GM21515 (cell line): ENCODE measurements around the gene TAF11L11.
"Not testable (repeated sequence)": the region's sequence is repeated elsewhere in the genome, so short reads cannot be mapped to it uniquely, and the experiment has no call there.

Experiments used
- ATAC-seq: cut with Tn5 transposase; IDR thresholded peaks from one replicate; pipeline ENCODE4 v1.9.1; 2021; ENCODE audit not compliant: unreplicated experiment

The TAF11L11 gene

DNA sequence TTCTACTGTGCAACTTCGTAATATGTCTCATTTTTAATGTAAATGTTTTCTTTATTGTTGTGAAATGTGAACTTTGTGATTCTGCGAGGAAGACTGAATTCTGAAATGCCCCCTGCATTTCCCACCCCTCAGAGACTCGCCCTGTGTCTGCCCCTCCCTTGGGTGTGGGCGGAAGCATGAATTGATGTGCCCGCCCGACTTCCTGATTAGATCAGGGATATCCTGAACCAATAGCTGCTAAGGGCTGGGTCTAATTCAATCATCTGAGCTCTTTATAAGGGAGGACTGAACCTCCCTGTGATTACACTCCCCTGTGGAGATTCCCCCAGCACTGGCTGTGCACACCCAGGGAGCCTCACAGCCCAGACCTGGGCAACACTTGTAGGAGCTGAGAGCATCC, at the start of gene TAF11L11:
TSS of gene TAF11L11 (plus strand) at position 304 of the 400 bp plus-strand sequence.
- not testable (repeated sequence) for ATAC-seq

DNA sequence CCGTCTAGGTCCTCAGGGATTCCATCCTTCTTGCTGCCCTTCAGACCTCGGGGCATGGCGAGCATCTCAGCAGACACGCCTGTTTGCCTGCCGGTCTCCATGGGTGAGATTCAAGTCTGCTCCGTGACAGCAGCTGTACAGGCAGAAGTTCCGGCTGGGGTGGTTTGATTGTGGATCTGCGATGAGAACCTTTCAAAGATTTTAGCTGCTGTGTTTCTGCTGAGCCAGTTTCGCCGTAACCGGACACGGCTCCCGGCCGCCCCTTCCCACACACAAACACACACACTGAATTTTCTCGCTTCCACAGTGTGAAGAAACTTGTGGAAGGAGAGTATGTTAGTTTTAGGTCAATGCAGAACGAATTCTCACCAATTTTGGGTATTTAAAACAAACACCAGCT, 18.3 kb upstream of the TAF11L11 start, which contains the start of gene TAF11L7:
TSS of gene TAF11L7 (minus strand) at position 101 of the 400 bp plus-strand sequence.
- ATAC-seq = not testable (repeated sequence)

DNA sequence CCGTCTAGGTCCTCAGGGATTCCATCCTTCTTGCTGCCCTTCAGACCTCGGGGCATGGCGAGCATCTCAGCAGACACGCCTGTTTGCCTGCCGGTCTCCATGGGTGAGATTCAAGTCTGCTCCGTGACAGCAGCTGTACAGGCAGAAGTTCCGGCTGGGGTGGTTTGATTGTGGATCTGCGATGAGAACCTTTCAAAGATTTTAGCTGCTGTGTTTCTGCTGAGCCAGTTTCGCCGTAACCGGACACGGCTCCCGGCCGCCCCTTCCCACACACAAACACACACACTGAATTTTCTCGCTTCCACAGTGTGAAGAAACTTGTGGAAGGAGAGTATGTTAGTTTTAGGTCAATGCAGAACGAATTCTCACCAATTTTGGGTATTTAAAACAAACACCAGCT, 13.1 kb upstream of the TAF11L11 start, which contains the start of gene TAF11L8:
TSS of gene TAF11L8 (minus strand) at position 101 of the 400 bp plus-strand sequence.
- ATAC-seq = not testable (repeated sequence)

DNA sequence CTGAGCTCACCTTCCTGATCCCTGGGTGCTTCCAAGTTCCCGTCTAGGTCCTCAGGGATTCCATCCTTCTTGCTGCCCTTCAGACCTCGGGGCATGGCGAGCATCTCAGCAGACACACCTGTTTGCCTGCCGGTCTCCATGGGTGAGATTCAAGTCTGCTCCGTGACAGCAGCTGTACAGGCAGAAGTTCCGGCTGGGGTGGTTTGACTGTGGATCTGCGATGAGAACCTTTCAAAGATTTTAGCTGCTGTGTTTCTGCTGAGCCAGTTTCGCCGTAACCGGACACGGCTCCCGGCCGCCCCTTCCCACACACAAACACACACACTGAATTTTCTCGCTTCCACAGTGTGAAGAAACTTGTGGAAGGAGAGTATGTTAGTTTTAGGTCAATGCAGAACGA, 9.7 kb upstream of the TAF11L11 start, which contains the start of gene TAF11L9:
TSS of gene TAF11L9 (minus strand) at position 140 of the 400 bp plus-strand sequence.
- not testable (repeated sequence) for ATAC-seq

DNA sequence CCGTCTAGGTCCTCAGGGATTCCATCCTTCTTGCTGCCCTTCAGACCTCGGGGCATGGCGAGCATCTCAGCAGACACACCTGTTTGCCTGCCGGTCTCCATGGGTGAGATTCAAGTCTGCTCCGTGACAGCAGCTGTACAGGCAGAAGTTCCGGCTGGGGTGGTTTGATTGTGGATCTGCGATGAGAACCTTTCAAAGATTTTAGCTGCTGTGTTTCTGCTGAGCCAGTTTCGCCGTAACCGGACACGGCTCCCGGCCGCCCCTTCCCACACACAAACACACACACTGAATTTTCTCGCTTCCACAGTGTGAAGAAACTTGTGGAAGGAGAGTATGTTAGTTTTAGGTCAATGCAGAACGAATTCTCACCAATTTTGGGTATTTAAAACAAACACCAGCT, 6.3 kb upstream of the TAF11L11 start, which contains the start of gene TAF11L10:
TSS of gene TAF11L10 (minus strand) at position 101 of the 400 bp plus-strand sequence.
- not testable (repeated sequence) for ATAC-seq

DNA sequence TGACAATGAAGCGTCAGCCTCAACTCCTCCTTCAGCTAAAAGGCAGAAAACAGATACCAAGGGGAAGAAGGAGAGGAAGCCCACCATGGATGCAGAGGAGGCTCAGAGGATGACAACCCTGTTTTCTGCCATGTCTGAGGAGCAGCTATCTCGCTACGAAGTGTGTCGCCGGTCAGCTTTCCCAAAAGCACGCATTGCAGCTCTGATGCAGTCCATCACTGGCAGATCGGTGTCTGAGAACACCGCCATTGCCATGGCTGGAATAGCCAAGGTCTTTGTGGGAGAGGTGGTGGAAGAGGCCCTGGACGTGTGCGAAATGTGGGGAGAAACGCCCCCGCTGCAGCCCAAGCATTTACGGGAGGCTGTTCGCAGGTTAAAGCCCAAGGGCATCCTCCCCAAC, 968 bp downstream of the TAF11L11 start:
- ATAC-seq = no peak

DNA sequence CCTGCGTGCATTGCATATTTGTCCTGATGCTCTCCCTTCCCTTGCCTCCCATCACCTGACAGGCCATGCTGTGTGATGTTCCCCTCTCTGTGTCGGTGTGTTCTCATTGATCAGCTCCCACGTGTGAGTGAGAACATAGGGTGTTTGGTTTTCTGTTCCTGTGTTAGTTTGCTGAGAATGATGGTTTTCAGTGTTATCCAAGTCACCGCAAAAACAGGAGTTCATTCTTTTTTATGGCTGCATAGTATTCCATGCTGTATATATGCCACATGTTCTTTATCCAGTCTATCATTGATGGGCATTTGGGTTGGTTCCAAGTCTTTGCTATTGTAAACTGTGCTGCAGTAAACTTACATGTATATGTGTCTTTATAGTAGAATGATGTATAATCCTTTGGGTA, 3.5 kb downstream of the TAF11L11 start:
- not testable (repeated sequence) for ATAC-seq

DNA sequence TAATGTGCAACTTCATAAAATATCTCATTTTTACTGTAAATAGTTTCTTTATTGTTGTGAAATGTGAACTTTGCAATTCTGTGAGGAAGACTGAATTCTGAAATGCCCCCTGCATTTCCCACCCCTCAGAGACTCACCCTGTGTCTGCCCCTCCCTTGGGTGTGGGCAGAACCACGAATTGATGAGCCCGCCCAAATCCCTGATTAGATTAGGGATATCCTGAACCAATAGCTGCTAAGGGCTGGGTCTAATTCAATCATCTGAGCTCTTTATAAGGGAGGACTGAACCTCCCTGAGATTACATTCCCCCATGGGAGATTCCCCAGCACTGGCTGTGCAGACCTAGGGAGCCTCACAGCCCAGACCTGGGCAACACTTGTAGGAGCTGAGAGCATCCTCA, 6.1 kb downstream of the TAF11L11 start, which contains the start of gene TAF11L12:
TSS of gene TAF11L12 (plus strand) at position 301 of the 400 bp plus-strand sequence.
- not testable (repeated sequence) for ATAC-seq

DNA sequence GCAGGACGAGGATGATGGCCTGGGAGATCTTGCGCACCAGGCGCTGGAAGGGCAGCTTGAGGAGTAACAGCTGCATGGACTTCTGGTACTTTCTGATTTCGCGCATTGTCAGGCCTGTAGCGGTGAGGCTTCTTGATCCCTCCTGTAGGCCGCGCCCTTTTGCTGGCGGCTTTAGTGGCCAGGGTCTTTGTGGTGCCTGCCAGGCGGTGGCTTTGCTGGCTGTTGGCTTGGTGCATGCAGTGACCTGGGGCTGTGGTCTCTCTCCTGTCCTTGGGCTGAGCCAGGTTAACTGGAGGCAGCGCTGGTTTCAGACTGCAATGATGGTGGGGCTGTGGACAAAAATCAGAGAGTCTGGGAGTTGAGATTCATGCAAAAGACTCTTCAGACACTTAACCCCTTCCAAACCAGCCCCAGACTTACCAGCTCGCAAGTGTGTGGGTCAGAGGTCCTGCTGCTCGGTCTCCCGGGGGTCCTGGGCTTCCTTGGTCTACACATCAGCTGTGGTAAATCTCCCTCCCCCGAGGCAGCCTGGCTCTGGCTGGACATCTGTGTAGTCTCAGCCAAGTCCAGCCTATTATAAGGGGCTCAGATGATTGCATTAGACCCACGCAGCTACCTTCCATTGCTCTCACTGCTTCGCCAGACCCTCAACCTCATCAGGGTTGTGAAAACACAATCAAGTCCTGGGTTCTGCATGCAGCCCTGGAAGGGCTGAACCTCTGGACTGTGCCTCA, 11.1 kb downstream of the TAF11L11 start:
- ATAC-seq = no peak

DNA sequence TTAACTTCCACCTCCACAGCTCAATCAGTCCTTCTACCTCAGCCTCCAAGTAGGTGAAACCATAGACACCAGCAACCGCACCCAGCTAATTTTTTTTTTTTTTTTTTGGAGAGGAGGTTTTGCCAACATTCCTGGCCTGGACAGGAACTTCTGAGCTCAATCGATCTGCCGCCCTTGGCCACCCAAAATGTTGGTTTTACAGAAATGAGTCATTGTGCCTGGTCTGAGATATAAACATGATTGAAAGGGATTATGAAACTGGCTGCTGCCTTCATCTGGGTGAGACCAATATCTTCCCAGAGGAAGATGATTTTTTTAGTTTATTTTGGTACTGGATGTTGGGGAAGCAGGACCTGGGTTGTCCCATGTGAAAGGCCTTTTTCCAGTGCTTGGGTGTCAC, 15.4 kb downstream of the TAF11L11 start:
- no peak for ATAC-seq

DNA sequence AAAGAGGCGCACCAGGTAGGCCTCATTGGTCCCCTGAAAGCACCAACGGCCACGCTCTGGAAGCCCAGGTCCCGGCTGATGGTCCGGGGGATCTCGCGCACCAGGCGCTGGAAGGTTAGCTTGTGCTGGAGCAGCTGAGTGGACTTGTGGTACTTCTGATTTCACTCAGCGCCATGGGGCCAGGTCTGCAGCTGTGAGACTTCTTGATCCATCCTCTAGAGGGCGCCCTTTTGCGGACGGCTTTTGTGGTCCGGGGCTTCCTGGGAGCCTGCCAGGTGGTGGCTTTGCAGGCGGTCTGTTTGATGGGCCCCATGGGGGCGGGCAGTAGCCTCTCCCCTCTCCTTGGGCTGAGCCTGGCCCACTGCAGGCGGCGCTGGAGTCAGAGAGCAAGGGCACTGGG, 16.6 kb downstream of the TAF11L11 start:
- no peak for ATAC-seq

DNA sequence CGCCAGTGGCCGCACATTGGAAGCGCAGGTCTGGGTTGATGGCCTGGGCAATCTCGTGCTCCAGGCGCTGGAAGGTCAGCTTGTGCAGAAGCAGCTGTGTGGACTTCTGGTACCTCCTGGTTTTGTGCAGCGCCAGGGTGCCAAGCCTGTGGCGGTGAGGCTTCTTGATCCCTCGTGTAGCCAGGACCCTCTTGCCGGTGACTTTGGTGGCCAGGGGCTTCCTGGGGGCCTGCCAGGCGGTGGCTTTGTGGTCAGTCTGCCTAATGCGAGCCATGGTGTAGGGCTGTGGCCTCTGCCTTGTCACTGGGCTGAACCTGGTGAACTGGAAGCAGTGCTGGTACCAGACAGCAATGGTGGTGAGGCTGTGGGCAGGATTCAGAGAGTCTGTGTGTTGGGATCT, 21.7 kb downstream of the TAF11L11 start:
- no peak for ATAC-seq

DNA sequence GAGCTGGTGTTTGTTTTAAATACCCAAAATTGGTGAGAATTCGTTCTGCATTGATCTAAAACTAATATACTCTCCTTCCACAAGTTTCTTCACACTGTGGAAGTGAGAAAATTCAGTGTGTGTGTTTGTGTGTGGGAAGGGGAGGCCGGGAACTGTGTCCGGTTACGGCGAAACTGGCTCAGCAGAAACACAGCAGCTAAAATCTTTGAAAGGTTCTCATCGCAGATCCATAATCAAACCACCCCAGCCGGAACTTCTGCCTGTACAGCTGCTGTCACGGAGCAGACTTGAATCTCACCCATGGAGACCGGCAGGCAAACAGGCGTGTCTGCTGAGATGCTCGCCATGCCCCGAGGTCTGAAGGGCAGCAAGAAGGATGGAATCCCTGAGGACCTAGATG, 27.8 kb downstream of the TAF11L11 start, which contains the start of gene TAF11L13:
TSS of gene TAF11L13 (plus strand) at position 301 of the 400 bp plus-strand sequence.
- ATAC-seq = not testable (repeated sequence)

DNA sequence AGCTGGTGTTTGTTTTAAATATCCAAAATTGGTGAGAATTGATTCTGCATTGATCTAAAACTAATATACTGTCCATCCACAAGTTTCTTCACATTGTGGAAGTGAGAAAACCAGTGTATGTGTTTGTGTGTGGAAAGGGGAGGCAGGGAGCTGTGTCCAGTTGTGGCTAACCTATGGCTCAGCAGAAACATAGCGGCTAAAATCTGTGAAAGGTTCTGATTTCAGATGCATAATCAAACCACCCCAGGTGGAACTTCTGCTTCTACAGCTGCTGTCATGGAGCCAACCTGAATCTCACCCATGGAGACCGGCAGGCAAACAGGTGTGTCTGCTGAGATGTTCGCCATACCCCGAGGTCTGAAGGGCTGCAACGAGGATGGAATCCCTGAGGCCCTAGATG, 30.2 kb downstream of the TAF11L11 start, which contains the start of gene TAF11L14:
TSS of gene TAF11L14 (plus strand) at position 301 of the 400 bp plus-strand sequence.
- no peak for ATAC-seq

DNA sequence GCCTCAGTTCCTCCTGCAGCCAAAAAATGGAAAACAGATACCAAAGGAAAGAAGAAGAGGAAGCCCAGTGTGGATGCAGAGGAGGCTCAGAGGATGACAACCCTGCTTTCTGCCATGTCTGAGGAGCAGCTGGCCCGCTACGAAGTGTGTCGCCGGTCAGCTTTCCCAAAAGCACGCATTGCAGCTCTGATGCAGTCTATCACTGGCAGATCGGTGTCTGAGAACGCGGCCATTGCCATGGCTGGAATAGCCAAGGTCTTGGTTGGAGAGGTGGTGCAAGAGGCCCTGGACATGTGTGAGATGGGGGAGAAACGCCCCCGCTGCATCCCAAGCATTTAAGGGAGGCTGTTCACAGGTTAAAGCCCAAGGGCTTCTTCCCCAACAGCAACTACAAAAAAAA, 45.2 kb downstream of the TAF11L11 start:
- ATAC-seq = not testable (repeated sequence)

DNA sequence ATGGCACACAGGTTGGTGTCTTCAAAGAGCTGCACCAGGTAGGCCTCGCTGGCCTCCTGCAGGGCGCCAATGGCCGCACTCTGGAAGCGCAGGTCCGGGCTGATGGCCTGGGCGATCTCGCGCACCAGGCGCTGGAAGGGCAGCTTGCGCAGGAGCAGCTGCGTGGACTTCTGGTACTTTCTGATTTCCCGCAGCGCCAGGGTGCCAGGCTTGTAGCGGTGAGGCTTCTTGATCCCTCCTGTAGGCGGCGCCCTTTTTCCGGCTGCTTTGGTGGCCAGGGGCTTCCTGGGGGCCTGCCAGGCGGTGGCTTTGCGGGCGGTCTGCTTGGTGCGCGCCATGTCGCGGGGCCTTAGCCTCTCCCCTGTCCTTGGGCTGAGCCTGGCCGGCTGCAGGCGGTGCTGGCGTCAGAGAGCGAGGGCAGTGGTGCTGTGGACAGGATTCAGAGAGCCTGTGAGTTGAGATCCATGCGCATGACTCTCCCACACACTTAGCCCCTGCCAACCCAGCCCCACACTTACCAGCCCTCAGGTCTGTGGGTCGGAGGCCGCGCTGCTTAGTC, 51.3 kb downstream of the TAF11L11 start:
- ATAC-seq = not testable (repeated sequence)
